GM12878 (cell line): ENCODE data around the gene MRPL22.

Experiments used
- BHLHE40 ChIP-seq, 2 experiments: fragments of 450-650 bp in 1 of 2; IDR thresholded peaks; 2 replicates each; pipeline ENCODE4 v1.6.1; 2011 to 2017; ENCODE audit warnings: low read depth in 2 of 2, borderline replicate concordance in 1 of 2, improper control_type of control experiment in 1 of 2, low read length in 1 of 2, mild to moderate bottlenecking in 1 of 2
- BRCA1 ChIP-seq: IDR thresholded peaks from 2 replicates; pipeline ENCODE4 v1.6.1; 2011; ENCODE audit warnings: low read depth, low read length, improper control_type of control experiment
- CTCF ChIP-seq, 3 experiments: IDR thresholded peaks in 2 of 3; conservative IDR thresholded peaks in 1 of 3; 2 replicates each; pipeline ENCODE4 v1.5.1; 2011; ENCODE audit warnings: low read depth in 3 of 3, low read length in 3 of 3, mild to moderate bottlenecking in 3 of 3, control low read depth in 2 of 3, moderate library complexity in 2 of 3, inconsistent platforms in 1 of 3, mixed read lengths in 1 of 3; ENCODE audit not compliant: control insufficient read depth in 2 of 3, insufficient read depth in 1 of 3; ENCODE audit errors: extremely low read depth in 1 of 3
- GABPA ChIP-seq: IDR thresholded peaks from 2 replicates; pipeline ENCODE4 v1.6.1; 2014; ENCODE audit warnings: antibody characterized with exemption, low read depth, mild to moderate bottlenecking, inconsistent platforms
- HDAC6 ChIP-seq: fragments of 200-600 bp; sonication (generic); IDR thresholded peaks from one replicate; pipeline ENCODE4 v1.8.0; 2017; ENCODE audit warnings: antibody characterized with exemption; ENCODE audit not compliant: unreplicated experiment
- NRF1 ChIP-seq: conservative IDR thresholded peaks from 2 replicates; pipeline ENCODE4 v1.6.1; 2011; ENCODE audit warnings: mild to moderate bottlenecking, low read depth, low read length, improper control_type of control experiment
- POLR2AphosphoS5 ChIP-seq: IDR thresholded peaks from 2 replicates; pipeline ENCODE4 v1.6.1; 2011; ENCODE audit warnings: mild to moderate bottlenecking, low read length, inconsistent platforms
- RAD21 ChIP-seq: IDR thresholded peaks from 2 replicates; pipeline ENCODE4 v1.6.1; 2011; ENCODE audit warnings: mild to moderate bottlenecking, low read depth, low read length, moderate library complexity; ENCODE audit not compliant: insufficient read depth
- SMC3 ChIP-seq: IDR thresholded peaks from 2 replicates; pipeline ENCODE4 v1.6.1; 2011; ENCODE audit warnings: low read length, improper control_type of control experiment, borderline replicate concordance

- TF ChIP-seq CTCF (IDR thresholded peaks at IDR 0.05 in 2 of 3, conservative IDR thresholded peaks at IDR 0.05 in 1 of 3; ENCODE audit: control insufficient read depth in 2 of 3, extremely low read depth in 1 of 3, insufficient read depth in 1 of 3, low read depth in 3 of 3, low read length in 3 of 3) (no peak), BRCA1 (no peak), POLR2AphosphoS5 (no peak), HDAC6 (no peak), SMC3 (no peak), BHLHE40 (IDR thresholded peaks at IDR 0.05; ENCODE audit: borderline replicate concordance in 1 of 2, low read depth in 2 of 2, low read length in 1 of 2) (no peak), GABPA (no peak), NRF1 (no peak), RAD21 (no peak)
These were observed 25.4 kb downstream of the MRPL22 start for GRCh38 chr5:154966081-154966841.
